ENCODE measurements around the gene ARHGAP27.
"Not testable (repeated sequence)": the region's sequence is repeated elsewhere in the genome, so short reads cannot be mapped to it uniquely, and the experiment has no call there.

Gene ARHGAP27

GRCh38 chr17:45446872-45447625, 14.4 kb upstream of the ARHGAP27 start:
- not testable (repeated sequence) for DNase-seq

- not testable (repeated sequence) for DNase-seq
These were observed 13.5 kb upstream of the ARHGAP27 start for GRCh38 chr17:45445901-45446743.

GRCh38 chr17:45444856-45445820, 12.5 kb upstream of the ARHGAP27 start:
- not testable (repeated sequence) for DNase-seq

- DNase-seq: not testable (repeated sequence)
These were observed 11.6 kb upstream of the ARHGAP27 start for GRCh38 chr17:45444301-45444700.

- not testable (repeated sequence) for DNase-seq
These were observed 10.9 kb upstream of the ARHGAP27 start for GRCh38 chr17:45443371-45444260.

GRCh38 chr17:45441526-45442310, 9.0 kb upstream of the ARHGAP27 start:
- DNase-seq: no peak

GRCh38 chr17:45440839-45441515, 8.3 kb upstream of the ARHGAP27 start:
- not testable (repeated sequence) for DNase-seq

GRCh38 chr17:45440161-45440778, 7.6 kb upstream of the ARHGAP27 start:
- no peak for DNase-seq

- DNase-seq: no peak
These were observed 6.4 kb upstream of the ARHGAP27 start for GRCh38 chr17:45438931-45439610.

- no peak for DNase-seq
These were observed 5.0 kb upstream of the ARHGAP27 start for GRCh38 chr17:45437465-45438283.

- DNase-seq: no peak
These were observed 4.2 kb upstream of the ARHGAP27 start for GRCh38 chr17:45436625-45437464.

GRCh38 chr17:45436161-45436560, 3.5 kb upstream of the ARHGAP27 start:
- no peak for DNase-seq

GRCh38 chr17:45435481-45435880, 2.8 kb upstream of the ARHGAP27 start:
- DNase-seq: no peak

- DNase-seq: no peak
These were observed 477 bp upstream of the ARHGAP27 start for GRCh38 chr17:45433159-45433535.

- no peak for DNase-seq
These were observed 902 bp downstream of the ARHGAP27 start for GRCh38 chr17:45431531-45432404.
